Measurements from ENCODE around the gene NOC2L.
"Not testable (repeated sequence)": the region's sequence is repeated elsewhere in the genome, so short reads cannot be mapped to it uniquely, and the experiment has no call there.

NOC2L gene

DNA sequence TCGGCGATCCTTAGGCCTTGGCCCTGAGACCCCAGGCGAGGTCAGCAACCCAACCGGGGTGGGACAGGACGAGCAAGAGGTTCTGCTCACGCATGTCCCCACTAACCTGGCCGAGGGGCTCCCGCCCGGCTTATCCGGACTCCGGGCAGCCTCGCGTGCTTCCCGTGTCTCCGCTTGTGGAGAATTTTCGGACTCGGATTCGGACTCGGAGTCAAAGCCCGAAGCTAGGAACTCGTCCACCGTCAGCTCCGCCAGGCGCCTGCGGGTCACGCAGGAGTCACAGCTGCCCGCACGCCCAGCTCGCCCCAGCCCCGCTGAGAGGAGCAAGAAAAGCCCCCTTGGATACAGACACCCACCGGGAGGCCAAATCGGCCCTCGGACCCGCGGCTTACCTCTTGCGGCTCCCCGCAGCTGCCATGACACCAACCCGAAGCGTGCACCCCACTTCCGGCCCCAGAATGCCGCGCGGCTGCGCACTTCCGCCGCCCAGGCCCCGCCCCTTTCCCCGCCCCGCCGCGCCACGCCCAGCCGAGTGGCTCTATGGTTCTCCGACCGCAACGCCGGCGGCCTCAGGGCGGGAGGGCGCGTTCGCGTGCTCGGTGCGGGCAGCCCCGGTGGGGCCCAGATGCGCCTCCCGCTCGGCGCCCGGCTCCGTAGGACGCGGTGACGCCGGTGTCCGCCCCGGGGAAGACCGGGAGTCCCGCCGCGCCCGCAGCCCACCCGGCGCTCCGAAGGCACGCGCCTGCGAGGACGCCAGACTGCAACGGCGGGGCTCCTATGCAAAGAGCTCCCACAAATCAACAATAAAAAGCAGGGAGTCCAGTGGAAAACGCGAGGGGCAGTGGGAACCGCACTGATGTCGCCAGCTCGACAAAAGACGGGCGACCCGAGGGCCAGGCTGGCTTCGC is at the start of gene NOC2L:
Gene NOC2L (minus strand): TSS at position 434 of the 908 bp plus-strand sequence. CDS start 16 bp downstream, at position 418.
- peak; percentile 82 for DNase-seq

DNA sequence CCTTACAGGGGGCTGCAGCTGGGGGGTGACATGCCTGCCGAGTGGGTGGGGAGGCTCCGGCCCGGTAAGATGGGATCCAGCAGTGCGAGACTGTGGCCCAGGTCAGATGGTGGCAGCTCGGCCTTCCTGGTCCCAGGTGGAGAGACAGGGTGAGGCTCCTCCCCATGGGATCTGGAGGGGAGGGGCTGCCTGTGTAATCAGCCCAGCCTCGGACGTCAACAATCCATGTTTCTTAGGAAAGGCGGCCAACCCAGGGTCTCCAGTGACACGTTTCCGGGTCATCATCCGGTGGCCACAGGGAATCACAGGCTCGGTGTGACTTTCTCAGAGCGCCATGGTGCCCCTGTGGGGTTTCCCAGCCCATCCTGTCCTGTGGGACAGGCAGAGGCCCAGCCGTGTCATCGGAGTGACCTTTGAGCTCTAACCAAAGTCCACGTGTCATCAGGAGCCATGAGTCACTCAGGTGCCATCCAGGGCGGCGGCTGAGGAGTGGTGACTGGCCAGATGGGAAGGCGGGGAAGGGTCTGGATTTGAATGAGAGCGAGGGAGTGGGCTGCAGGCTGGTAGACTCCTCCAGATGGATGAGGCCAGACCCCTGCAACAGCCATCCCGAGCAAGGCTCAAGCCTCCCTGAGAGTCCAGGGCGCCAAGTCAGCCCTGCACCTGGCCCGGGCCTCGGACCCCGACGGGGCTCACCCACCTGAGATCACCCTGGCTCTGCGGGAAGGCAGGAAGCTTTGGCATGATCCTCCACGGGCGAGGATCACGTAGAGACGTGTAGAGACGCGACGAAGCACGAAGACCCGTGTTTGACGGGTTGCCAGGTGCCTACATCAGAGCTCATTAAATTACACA is 47.5 kb upstream of the NOC2L start:
- DNase-seq = no peak

DNA sequence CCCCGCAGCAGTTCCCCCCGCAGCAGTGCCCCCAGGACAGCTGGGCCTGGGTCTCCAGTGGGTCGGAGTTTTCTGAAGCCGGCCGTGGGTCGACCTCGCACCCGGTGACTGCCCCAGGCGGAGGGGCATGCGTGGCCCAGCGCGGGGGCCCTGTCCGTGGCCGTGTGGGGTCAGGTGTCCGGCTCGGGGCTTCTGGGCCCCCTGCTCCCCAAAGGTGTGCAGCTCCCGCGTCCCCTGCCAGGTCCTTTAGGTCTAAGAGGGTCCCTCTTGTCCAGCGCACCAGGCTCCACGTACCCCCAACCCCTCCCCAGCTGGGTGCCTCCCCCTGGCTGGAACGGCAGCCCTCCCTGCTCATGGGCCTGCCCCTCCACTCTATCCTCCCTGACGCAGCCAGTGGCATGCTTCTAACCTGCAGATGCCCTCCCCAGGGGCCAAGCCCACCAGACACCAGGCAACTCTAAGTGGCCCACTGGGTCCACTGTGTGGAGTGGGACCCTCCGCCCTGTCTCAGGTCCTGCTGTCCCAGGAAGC is 46.8 kb upstream of the NOC2L start:
- no peak for DNase-seq

DNA sequence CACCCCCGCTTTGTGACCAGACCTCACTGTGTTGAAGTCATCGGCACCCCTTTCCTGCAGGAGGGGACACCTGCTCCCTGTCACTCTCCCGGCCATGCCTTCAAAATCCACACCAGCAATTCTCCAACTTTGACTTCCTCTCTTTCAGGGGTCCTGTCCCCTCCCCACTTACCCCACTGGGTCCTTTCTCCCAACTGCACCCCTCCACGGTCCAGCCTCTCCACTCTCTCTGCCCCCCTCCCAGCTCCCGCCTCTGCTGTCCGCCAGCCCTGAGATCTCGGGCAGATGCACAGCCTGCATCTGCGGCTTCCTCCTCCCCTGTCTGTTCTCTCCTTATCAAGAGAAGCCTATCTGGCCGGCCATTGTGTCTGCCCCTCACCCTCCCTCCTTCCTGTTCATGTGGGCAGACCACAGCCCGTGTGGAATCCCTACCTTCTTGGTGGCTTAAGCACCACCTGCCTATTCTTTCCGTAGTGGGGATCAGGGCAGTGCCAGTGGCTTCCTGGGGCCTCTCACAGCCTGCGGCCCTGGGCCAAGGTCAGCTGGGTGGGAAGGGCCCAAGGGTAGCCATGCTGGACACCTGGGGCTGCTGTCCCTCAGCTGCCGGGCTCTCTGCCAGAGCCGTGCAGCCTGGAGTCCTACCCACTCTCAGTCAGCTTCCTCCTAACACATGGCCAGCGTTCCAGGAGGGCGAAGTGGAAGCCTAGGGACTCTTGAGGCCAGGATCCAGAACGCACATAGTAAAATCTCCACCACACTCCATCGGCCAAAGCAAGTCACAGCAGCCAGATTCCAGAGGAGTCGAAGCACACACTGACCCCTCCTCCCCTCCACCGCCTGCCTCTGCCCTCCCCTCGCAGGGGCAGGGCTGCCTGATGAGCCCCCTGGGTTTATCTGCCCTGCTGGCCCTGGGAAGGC is 46.0 kb upstream of the NOC2L start:
- no peak for DNase-seq

DNA sequence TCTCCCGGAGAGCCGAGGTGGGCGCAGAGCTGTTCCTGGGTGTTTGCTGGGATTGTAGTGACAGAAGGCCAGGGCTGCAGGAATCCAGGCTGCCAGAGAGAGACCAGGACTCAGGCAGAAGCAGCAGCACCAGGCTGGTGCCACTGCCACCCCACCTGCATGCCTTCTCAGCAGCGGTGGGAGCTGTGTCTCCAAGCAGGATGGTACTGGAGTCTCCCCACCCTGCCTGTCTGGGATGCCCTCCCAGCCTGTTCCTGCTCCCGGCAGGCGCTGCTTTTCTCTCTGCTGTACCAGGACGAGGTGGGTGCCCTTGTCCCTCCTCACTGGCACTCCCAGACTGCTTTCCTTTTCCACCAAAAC is 45.3 kb upstream of the NOC2L start:
- no peak for DNase-seq

DNA sequence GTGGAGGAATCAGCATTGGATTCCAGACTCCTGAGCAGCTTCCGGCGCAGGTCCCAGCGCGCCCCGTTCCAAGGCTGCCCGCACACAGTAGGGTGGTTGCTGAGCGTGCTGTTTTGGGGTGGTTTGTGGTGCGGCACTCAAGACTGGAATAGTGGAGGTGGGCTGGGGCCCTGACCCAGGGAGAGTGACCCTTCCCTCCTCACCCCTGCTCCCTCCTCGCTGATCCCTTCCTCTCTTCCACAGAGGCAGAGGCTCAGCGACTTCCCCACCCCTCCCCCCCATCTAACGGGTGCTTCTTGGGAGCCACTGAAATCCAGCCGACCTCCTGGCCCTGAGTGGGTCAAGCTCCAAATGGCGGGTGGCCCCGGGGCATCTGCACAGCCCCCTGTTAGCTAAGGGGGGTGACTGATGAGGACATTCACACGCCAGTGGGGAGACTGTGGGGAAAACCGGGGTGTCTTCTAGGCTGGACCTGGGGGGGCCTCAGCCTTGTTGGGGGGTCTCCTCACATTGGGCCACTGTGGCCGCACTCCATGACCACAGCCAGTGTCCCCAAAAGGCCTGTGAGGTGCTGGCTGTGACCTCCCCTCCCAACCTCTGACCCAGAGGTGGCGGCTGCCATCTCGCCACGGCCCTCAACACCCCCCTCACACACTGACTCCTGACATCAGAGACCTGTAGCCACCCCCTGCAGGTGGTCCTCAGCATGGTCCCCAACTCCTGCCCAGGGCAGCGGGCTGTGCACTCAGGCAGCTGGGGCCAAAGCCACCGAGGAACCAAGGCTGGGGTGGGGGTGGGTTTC is 44.8 kb upstream of the NOC2L start:
- DNase-seq = no peak

DNA sequence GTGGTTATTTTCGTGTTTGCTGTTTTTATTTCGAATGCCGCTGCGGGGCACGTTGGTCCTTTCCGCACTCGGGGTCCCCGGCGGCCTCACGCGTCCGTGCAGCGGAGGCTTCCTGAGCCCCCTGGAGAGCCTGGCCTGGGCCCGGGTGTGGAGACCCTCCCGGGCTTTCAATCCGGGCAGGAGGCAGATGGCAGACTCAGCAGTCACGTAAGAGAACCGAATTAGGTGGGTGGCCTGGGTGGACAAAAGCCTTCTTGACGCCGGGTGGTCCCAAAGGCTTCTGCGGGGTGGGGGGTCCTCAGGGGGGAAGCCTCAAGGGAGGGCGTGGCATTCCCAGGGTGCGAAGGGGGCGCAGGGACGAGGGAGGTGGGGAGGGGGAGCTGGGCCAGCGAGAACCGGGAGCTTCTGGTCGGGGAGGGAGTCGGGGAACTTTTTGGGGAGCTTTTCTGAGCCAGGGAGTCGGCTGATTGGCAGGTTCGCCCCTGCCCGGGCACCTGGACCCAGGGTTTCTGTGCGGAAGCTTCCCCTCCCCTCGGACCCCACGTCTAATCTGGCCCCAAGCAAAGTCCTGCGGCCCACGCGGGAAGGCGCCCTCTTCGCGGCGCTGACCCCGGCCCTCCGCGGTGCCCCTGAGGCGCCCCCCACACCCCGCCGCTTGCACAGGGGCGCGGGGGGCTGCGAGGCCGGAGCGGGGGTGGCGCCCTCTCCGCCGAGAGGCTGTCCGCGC is 42.2 kb upstream of the NOC2L start:
- DNase-seq = no peak

DNA sequence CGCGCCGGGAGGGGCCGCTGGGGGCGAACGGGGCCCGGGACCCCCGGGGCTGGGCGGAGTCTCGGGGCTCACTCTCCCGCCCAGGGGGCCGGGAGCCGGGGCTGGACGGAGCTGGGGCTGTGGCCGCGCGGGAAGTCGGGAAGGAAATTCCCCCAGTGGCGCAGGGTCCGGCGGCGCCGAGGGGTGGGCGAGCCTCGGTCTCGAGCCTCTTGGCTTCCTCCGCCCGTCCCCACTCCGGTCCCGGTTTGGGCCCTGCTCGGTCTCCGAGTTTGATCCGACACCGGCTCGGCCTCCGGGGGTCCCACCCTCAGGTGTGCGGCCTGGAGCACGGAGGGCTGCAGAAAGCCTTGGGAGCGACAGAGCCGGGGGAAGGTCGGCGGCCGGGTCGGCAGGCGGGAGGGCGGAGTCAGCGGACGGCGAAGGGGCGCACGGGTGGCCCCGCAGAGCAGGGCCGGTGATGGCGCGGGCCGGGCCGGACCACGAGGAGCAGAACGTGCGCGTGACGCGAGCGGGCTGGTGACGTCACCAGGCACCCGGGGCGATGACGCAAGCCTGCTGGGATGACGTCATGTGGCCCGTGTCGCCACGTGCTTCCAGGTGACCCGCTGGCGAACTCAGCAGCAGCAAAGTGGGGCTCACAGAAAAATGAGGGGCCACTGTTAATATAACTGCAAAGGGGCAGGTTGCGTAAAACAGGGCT is 41.5 kb upstream of the NOC2L start:
- DNase-seq = peak; percentile 54

DNA sequence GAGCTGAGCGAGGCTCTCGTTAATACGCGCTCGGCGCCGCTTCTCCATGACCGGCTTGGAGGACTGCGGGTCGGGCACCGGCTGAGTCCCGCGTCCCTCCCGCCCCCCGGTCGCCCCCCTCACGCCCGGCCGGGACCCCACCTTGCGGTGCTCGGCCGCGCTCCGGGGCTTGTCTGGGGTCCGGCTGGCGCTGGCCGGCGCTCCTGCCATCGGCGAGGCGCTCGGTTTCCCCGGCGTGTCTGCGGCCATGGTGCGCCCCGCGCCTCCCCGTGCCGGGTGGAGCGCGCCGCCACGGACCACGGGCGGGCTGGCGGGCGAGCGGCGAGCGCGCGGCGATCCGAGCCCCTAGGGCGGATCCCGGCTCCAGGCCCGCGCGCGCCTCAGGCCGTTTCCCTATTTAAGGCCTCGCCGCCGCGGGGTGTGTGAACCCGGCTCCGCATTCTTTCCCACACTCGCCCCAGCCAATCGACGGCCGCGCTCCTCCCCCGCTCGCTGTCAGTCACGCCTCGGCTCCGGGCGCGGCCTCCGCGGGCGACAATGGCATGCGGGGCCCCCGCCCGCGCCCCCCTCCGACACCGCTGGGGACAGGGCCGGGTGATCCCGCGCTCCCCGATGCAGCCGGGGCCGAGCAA is 40.8 kb upstream of the NOC2L start, which contains the start of gene HES4:
Gene HES4 (minus strand): TSS at position 373 of the 632 bp plus-strand sequence. CDS start 124 bp downstream, at position 249.
- DNase-seq = peak; percentile 67

DNA sequence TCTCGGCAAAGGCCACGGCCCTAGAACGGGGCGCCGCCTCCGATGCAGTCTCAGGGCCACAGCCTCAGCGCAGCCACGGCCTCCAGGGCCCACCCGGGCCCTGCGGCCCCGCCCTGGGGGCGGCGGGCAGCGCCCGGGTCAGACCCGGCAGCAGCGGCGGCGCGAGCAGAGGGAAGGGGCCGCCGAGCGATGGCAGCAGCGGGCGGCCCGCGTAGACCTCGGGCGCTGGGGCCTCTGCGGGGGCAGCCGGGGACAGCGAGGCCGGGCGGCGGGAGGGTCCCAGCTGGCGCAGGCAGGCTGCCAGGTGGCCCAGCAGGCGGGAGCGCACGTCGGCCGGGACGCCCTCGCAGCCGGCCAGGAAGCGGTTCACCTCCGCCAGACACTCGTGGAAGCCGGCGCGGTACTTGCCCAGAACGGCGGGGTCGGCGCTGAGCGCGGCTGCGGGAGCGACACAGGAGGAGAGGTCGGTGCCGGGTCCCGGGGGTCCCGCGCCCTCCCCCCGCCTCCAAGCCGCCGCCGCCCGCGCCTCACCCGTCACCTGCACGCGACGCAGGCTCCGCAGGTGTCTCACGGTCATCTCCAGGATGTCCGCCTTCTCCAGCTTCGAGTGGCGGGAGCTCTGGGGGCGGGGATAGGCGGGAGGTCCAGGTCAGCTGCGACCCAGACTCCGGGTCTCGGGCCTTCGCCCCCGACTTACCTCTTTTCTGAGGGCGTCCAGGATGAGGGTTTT is 40.1 kb upstream of the NOC2L start:
- DNase-seq = no peak

DNA sequence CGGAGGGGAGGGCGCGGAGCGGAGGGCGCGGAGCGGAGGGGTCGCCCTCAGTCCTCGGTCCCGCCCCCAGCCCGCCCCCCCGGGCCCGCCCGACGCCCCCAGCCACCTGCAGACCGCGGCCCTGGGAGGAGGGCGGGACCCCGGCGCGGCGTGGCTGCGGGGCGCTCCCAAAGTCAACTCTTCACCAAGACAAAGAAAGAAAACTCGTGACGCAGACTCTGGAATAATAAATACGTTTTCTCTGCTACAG is 39.6 kb upstream of the NOC2L start:
- DNase-seq = no peak

DNA sequence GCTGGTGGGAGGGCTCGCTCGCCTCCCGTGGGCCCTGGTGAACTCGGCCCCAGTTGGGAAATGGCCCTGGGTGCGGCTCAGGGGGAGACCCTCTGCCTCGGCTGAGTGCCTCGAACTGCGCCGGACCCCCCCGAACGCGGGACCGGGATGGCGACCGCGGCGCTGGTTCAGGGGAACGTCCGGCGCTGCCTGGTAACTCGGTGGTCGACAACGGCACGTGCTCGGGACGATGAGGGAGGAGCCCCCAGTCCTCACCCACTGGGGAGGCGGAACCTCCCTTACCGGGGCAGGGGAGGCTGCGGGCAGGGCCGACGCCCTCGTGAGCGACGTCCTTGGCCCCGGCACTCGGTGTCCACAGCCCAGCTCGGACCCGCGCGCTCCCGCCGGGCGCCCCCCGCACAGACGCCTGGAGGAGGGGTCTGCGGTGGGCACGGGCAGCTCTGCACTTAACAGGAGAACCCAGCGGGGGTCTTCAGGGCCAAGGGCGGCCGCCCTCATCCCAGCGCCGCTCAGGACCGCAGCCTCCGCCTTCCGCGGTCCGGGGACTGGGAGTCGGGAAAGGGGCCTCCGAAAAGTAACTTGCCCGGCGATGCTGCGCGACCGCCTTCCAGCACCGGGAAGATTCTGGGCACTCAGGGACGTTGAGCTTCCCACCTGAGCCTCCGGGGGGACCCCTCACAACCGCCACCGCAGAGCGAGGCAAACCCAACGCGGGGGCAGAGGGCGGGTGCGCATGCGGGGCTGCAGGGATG is 39.1 kb upstream of the NOC2L start:
- no peak for DNase-seq

DNA sequence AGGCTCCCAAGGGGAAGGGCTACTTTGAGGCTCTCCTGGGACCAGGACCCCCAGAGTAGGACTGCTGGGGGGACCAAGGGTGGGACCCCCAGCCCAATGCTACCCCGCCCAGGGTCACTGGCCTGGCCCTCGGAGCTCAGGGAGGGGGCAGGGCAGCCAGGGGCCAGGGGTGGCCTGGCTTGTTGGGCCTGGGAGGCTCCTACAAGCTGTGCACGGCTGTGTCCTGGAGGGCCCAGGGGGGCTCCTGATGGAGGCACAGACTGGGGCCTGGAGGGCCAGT is 38.6 kb upstream of the NOC2L start:
- no peak for DNase-seq

DNA sequence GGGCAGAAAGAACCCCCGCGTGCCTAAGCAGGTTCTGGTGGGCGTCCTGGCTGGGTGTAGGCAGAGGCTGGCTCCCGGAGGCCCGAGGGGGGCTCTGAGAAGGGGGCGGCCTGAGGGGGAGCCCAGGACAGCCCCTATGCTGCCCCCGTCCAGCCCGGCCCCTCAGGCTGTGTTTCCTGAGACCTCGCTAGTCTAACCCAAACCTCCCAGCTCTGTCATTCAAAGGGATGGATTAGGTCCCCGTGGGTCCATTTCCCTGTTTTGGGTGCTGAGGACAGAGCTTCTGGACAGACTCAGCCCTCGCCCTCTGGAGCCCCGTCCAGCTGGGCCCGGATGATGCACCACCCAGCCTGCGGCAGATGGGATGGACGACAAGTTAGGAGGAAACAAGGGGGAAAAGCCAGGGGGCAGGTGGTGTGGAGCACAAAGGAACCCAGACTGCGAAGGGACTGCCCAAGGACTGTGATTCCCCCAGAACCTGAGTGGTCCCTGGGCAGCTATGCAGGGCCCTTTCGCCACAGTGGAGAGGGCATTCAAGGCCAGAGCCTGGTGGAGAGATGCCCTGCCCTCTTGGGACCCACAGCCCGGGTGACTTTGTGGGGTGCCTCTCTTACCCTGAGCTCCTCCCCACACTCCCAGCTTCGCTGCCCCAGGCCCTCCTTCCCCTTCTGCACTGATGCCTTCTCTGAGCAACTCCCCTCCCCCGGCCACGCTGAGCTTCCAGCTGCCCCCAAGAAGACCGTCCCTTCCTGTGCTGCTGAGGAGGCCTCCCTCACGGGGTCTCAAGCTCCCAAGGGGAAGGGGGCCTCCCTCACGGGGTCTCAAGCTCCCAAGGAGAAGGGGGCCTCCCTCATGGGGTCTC is 38.0 kb upstream of the NOC2L start:
- no peak for DNase-seq

DNA sequence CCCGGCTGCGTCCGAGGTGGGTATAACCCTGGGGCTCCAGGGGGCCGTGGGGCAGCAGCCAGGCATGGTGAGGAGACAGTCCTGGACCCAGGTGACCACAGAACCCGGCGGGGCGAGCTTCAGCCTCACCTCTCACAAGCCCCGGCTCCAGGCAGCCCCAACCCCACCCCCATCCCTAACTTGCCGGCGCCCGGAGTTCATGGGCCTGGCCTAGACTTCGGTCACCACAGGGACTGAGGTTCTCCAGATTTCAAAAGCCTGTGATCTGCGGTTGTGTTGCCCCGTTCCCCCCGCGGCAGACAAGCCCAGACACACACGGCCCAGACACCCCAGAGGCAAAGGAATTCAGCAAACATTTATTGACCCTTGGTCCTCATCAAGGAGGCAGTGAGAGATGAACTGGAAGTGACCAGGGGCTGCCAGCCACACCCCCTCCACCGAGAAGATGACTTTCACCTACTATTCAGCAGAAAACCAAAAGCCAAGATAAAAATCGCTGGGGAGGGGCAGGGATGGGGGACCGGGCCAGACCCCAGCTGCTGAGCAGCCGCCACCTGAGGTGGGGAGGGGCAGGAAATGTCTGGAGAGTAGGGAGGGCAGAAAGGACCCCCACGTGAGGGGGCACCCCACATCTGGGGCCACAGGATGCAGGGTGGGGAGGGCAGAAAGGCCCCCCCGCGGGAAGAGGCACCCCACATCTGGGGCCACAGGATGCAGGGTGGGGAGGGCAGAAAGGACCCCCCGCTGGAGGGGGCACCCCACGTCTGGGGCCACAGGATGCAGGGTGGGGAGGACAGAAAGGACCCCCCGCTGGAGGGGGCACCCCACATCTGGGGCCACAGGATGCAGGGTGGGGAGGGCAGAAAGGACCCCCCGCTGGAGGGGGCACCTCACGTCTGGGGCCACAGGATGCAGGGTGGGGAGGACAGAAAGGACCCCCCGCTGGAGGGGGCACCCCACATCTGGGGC is 36.9 kb upstream of the NOC2L start:
- DNase-seq = no peak

DNA sequence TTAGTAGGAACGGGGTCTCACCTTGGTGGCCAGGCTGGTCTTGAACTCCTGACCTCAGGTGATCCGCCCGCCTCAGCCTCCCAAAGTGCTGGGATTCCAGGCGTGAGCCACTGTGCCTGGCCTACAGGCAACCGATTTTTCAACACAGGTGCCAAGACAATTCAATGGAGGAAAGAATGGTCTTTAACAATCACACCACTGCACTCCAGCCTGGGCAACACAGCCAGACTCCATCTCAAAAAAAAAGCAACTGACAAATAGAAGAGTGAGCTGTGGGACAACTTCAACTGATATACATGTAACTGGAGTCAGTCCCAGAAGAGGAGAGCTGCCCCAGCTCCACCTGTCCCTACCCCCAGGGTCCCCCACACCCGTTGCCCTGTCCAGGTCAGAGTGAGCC is 35.5 kb upstream of the NOC2L start:
- DNase-seq = not testable (repeated sequence)
